Loucy (cell line): Measurements from ENCODE around the gene MRPS18B.

Experiments
- EZH2phosphoT487 ChIP-seq: fragments of 200-600 bp; IDR thresholded peaks from 2 replicates; pipeline ENCODE4 v1.6.1; 2018; ENCODE audit warnings: antibody characterized with exemption, mild to moderate bottlenecking, moderate library complexity, borderline replicate concordance
- TF ChIP-seq, protein P1 (sequence below): fragments of 200-600 bp; sonication (generic); conservative IDR thresholded peaks from 2 replicates; pipeline ENCODE4 v1.5.1; 2014; ENCODE audit warnings: mild to moderate bottlenecking, antibody characterized with exemption, low read length

DNA sequence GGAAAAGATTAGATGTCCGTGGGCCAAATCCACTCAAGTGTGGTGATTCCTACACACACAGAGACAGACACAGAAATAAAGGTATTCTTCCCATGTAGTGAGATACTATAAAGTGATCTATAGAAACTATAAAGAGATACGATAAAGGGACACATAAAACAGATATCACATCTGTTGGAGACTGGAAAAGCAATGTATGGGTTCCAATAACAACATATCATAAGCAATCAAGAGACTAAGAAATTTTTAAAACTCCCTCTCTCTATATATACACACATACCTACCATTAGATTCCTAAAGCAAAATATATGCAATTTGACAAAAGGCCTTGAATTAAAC, 5.8 kb upstream of the MRPS18B start:
- TF ChIP-seq EZH2phosphoT487: no peak
- TF ChIP-seq, protein P1, sequence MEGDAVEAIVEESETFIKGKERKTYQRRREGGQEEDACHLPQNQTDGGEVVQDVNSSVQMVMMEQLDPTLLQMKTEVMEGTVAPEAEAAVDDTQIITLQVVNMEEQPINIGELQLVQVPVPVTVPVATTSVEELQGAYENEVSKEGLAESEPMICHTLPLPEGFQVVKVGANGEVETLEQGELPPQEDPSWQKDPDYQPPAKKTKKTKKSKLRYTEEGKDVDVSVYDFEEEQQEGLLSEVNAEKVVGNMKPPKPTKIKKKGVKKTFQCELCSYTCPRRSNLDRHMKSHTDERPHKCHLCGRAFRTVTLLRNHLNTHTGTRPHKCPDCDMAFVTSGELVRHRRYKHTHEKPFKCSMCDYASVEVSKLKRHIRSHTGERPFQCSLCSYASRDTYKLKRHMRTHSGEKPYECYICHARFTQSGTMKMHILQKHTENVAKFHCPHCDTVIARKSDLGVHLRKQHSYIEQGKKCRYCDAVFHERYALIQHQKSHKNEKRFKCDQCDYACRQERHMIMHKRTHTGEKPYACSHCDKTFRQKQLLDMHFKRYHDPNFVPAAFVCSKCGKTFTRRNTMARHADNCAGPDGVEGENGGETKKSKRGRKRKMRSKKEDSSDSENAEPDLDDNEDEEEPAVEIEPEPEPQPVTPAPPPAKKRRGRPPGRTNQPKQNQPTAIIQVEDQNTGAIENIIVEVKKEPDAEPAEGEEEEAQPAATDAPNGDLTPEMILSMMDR: no peak
